ENCODE data around the gene TEC. TPM values are rescaled to one million over a fixed set of nuclear protein-coding genes. Genes with fewer than 3 reads are reported as not detected.
A peak's percentile ranks its signal among the peaks of the same experiment; 100 is the strongest.

Gene TEC
- total and polyA plus RNA-seq, 9 of the 15 experiments (the other 6 are each of a cell fraction or from before 2014, with no cell fraction given) = 5.3 to 14.7 (median 8.8) TPM

DNA sequence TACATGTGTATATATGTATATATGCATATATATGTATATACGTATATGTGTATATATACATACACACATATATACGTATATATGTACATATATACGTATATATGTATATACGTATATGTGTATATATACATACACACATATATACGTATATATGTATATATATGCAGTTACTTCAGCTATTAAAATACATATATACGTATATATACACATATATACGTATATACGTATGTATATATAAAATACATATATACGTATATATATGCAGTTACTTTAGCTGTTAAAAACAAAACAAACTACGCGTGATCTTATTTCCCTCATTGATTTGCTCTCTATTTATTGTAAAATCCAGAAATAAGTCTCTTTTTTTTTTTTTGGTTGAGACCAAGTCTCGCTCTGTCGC, 149.5 kb downstream of the TEC start (continued):
- TF ChIP-seq, protein P1, sequence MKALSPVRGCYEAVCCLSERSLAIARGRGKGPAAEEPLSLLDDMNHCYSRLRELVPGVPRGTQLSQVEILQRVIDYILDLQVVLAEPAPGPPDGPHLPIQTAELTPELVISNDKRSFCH (CRISPR knock-in tag; IDR thresholded peaks at IDR 0.05) = peak; percentile 67; the same call in 1 of the 2 replicates
- TF ChIP-seq, protein P1 (tag; IDR thresholded peaks at IDR 0.05) = no peak
- peak; percentile 79; the same call in 1 of the 2 replicates for TF ChIP-seq GABPB2 (CRISPR knock-in tag; conservative IDR thresholded peaks at IDR 0.05)
- peak; percentile 72; the same call in 1 of the 2 replicates for TF ChIP-seq PHTF2 (CRISPR knock-in tag; IDR thresholded peaks at IDR 0.05)
- TF ChIP-seq SMAD2 (IDR thresholded peaks at IDR 0.05; ENCODE audit: low read depth, low read length) = no peak
- TF ChIP-seq, protein P2, sequence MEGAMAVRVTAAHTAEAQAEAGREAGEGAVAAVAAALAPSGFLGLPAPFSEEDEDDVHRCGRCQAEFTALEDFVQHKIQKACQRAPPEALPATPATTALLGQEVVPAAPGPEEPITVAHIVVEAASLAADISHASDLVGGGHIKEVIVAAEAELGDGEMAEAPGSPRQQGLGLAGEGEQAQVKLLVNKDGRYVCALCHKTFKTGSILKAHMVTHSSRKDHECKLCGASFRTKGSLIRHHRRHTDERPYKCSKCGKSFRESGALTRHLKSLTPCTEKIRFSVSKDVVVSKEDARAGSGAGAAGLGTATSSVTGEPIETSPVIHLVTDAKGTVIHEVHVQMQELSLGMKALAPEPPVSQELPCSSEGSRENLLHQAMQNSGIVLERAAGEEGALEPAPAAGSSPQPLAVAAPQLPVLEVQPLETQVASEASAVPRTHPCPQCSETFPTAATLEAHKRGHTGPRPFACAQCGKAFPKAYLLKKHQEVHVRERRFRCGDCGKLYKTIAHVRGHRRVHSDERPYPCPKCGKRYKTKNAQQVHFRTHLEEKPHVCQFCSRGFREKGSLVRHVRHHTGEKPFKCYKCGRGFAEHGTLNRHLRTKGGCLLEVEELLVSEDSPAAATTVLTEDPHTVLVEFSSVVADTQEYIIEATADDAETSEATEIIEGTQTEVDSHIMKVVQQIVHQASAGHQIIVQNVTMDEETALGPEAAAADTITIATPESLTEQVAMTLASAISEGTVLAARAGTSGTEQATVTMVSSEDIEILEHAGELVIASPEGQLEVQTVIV (CRISPR knock-in tag; IDR thresholded peaks at IDR 0.05; ENCODE audit: borderline replicate concordance) = peak; percentile 73; the same call in 1 of the 2 replicates
- TF ChIP-seq, protein P3, sequence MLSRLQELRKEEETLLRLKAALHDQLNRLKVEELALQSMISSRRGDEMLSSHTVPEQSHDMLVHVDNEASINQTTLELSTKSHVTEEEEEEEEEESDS (CRISPR knock-in tag; IDR thresholded peaks at IDR 0.05) = peak; percentile 52; the same call in 1 of the 2 replicates
- TF ChIP-seq, protein P4, sequence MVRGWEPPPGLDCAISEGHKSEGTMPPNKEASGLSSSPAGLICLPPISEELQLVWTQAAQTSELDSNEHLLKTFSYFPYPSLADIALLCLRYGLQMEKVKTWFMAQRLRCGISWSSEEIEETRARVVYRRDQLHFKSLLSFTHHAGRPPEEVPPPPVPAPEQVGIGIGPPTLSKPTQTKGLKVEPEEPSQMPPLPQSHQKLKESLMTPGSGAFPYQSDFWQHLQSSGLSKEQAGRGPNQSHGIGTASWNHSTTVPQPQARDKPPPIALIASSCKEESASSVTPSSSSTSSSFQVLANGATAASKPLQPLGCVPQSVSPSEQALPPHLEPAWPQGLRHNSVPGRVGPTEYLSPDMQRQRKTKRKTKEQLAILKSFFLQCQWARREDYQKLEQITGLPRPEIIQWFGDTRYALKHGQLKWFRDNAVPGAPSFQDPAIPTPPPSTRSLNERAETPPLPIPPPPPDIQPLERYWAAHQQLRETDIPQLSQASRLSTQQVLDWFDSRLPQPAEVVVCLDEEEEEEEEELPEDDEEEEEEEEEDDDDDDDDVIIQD (CRISPR knock-in tag; IDR thresholded peaks at IDR 0.05) = peak; percentile 89; the same call in 1 of the 2 replicates
- no peak for TF ChIP-seq CBX3 (IDR thresholded peaks at IDR 0.05; ENCODE audit: borderline replicate concordance in 1 of 2, low read length in 2 of 2)
- no peak for TF ChIP-seq MCM2 (IDR thresholded peaks at IDR 0.05; ENCODE audit: low read depth)
- TF ChIP-seq, protein P5, sequence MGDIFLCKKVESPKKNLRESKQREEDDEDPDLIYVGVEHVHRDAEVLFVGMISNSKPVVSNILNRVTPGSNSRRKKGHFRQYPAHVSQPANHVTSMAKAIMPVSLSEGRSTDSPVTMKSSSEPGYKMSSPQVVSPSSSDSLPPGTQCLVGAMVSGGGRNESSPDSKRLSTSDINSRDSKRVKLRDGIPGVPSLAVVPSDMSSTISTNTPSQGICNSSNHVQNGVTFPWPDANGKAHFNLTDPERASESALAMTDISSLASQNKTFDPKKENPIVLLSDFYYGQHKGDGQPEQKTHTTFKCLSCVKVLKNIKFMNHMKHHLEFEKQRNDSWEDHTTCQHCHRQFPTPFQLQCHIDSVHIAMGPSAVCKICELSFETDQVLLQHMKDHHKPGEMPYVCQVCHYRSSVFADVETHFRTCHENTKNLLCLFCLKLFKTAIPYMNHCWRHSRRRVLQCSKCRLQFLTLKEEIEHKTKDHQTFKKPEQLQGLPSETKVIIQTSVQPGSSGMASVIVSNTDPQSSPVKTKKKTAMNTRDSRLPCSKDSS (IDR thresholded peaks at IDR 0.05; ENCODE audit: low read depth, partially characterized antibody) = no peak
- TF ChIP-seq, protein P6, sequence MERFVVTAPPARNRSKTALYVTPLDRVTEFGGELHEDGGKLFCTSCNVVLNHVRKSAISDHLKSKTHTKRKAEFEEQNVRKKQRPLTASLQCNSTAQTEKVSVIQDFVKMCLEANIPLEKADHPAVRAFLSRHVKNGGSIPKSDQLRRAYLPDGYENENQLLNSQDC (CRISPR knock-in tag; IDR thresholded peaks at IDR 0.05) = no peak
- peak; percentile 63; the same call in 1 of the 2 replicates for TF ChIP-seq ZKSCAN3 (CRISPR knock-in tag; IDR thresholded peaks at IDR 0.05)
- 0 out of 2 replicates have a peak, but pooled peaks have one; percentile 42 for TF ChIP-seq HMG20B (CRISPR knock-in tag; IDR thresholded peaks at IDR 0.05)
- peak; percentile 92 for TF ChIP-seq ZNF76 (CRISPR knock-in tag; IDR thresholded peaks at IDR 0.05; ENCODE audit: borderline replicate concordance)
- TF ChIP-seq, protein P7, sequence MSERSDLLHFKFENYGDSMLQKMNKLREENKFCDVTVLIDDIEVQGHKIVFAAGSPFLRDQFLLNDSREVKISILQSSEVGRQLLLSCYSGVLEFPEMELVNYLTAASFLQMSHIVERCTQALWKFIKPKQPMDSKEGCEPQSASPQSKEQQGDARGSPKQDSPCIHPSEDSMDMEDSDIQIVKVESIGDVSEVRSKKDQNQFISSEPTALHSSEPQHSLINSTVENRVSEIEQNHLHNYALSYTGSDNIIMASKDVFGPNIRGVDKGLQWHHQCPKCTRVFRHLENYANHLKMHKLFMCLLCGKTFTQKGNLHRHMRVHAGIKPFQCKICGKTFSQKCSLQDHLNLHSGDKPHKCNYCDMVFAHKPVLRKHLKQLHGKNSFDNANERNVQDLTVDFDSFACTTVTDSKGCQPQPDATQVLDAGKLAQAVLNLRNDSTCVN (CRISPR knock-in tag; IDR thresholded peaks at IDR 0.05) = no peak

Data from K562 (cell line).